GM12865 (cell line): ENCODE data around the gene PYY.

ENCODE experiments used
- DNase-seq: peaks from one replicate; pipeline ENCODE4 v3.0.0; 2010; ENCODE audit warnings: low read depth
- H3K4me3 ChIP-seq: 2 replicates; pipeline ENCODE4 v1.5.1; 2011; ENCODE audit warnings: mild to moderate bottlenecking, low read depth, low read length, control low read depth
- TF ChIP-seq, protein P1 (sequence below): IDR thresholded peaks from 2 replicates; pipeline ENCODE4 v1.5.1; 2011; ENCODE audit warnings: low read length, control low read depth, low read depth, inconsistent platforms; ENCODE audit not compliant: insufficient read depth; ENCODE audit errors: missing control alignments

PYY gene

DNA sequence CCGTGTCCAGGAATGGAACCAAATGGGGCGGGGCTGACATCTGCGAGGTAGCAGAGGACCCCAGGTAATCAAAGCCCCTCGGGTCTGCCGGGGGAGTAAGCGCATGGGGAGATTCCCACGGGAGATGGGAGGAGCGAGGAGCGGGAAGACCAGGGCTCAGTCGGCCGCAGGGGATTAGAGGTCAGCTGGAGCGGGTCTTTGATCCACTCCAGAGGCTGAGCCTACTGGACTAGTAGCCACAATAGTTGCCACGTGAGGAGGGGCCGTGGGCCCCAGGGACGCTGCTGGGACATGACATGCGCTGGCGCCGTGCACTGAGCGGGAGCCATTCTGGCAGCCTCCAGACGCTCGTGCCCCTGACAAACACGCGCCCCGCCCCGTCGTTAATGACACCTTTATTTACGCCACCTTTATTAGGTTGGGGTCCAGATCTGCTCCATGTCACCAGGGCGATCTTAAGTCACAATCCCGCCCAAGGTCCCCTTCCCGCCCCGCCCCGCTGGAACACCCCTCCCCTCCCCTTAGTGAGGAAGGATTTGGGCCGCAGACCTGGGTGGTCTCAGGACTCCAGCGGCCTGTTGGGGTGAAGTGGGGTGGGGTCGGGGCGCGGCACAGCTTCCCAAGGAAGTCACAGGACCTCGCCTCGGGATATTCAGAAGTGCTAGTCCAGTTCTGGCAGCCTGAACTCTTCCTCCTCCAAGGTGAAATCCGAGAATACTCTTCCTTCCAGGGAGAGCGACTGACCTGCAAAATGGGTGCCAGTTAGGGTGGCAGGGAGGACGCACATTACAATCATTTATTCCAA lies 26.5 kb downstream of the PYY start:
- no peak overlapping the region for H3K4me3 ChIP-seq
- no peak for DNase-seq
- TF ChIP-seq, protein P1, sequence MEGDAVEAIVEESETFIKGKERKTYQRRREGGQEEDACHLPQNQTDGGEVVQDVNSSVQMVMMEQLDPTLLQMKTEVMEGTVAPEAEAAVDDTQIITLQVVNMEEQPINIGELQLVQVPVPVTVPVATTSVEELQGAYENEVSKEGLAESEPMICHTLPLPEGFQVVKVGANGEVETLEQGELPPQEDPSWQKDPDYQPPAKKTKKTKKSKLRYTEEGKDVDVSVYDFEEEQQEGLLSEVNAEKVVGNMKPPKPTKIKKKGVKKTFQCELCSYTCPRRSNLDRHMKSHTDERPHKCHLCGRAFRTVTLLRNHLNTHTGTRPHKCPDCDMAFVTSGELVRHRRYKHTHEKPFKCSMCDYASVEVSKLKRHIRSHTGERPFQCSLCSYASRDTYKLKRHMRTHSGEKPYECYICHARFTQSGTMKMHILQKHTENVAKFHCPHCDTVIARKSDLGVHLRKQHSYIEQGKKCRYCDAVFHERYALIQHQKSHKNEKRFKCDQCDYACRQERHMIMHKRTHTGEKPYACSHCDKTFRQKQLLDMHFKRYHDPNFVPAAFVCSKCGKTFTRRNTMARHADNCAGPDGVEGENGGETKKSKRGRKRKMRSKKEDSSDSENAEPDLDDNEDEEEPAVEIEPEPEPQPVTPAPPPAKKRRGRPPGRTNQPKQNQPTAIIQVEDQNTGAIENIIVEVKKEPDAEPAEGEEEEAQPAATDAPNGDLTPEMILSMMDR: no peak

DNA sequence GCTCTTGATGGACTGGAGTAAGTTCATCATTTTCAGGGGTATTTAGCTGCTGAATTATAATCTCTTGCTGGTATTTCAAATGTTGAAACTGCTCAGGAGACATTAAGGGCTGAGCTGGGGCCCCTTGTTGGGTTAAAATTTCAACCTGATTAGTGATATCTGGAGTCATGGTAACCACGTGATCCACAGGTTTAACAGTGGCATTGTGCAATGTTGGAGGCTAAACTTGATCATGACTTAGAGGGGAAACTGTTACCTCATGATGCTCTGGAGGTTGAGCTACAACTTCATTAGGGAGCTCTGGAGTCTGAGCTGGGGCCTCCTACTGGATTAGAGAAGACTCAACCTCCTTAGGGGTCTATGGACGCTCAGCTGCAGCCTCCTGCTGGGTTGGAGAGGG lies 29.2 kb downstream of the PYY start:
- H3K4me3 ChIP-seq: no peak overlapping the region
- TF ChIP-seq, protein P1: no peak
- DNase-seq: no peak

DNA sequence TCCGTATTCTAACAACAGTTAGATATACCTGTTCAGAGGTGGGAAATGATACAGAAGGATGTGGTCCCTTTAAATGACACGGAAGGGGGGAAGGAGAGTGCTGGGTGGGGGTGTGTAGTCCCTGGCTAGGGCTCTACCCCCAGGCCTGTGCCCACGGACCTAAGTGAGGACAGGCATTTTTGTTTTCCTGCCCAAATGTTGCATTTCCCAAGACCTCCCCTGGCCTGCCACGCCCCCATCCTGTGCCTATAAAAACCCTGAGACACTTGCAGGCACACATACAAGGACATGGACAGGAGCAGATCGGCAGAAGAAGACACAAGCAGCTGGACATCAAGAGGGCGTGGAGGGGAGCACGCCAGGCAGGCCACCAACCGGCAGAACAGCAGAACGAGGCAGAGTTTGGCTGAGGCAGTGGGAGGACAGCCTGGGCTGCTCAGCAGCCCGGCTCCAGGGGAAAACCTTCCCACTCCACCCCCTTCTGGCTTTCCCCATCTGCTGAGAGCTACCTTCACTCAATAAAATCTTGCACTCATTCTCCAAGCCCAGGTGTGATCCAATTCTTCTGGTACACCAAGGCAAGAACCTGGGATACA lies 33.1 kb downstream of the PYY start:
- DNase-seq: no peak
- H3K4me3 ChIP-seq: no peak overlapping the region
- TF ChIP-seq, protein P1: no peak

DNA sequence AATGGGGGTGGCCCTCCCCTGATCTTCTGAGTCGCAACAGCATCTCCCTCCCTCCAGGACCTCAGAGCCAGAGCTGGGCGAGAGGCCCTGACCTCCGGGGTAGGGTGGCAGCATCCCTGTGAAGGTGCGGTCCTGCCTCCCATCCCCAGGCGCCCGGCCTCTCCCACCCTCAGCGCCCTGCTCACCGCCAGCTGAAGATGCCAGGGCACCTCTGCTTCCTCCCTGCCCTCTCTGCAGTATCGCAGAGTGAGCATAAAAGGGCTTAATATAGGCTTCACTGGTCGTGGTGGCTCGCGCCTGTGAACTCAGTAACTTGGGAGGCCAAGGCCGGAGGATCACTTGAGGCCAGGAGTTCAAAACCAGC lies 35.7 kb downstream of the PYY start:
- TF ChIP-seq, protein P1: no peak
- peak overlapping the region; percentile 48 for H3K4me3 ChIP-seq
- no peak for DNase-seq

DNA sequence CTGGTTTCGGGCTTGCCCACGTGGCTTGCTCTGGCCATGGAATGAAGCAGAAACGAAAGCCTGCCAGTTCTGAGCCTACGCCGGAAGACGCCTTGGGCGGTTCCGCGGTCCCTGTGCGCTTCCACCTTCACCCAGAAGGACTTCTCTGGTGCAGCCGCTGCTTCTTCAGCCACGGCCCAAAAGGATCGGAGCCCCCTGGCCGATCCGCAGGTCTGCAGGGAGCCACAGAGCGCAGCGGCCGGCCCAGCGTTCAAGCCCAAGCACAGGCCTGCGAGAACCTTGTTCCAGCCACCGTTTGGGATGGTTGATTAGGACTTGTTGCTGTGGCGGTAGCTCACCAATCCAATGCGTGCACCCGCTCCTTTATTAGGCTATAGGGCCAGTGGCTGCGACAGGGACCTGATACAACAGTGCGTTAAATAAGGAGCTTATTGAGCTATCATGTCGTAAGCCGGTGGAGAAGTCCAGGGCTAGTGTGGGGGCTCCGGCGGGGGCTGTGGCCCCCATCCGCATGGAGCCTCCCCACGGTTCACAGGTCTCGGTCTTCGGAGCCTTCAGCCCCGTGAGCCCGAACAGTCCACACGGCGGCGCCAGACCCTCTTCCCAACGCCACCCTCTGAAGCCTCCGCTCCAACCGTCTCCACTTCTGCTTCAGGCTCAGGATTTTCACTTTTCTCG lies 36.3 kb downstream of the PYY start:
- DNase-seq: peak; percentile 79
- TF ChIP-seq, protein P1: peak; percentile 65
- peak overlapping the region; percentile 48 for H3K4me3 ChIP-seq

DNA sequence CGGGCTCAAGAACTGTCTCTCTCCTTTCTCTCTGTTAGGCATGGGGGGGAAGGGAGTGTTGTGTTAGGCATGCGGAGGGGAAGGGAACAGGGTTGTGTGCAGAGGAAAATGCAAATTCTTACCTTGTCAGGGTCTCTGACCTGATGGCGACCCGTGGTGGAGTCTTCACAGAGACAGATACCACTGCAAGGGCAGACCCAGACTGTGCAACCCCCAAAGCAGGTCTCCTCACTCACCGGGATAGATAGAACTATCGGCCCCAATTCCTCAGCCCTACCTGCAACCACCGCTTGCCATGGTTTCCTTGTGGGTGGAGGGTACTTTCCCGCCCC lies 36.8 kb downstream of the PYY start:
- peak overlapping the region; percentile 48 for H3K4me3 ChIP-seq
- TF ChIP-seq, protein P1: no peak
- peak; percentile 22 for DNase-seq
